ENCODE results near the gene KCNMA1. TPM values are rescaled to one million over a fixed set of nuclear protein-coding genes. Genes with fewer than 3 reads are reported as not detected.

Gene KCNMA1
- total and polyA plus RNA-seq, 10 of the 15 experiments (the other 5 are each of a cell fraction or from before 2014, with no cell fraction given), result 8.5 to 77.0 (median 21.3) TPM

GRCh38 chr10:77068272-77068671 lies 569.3 kb downstream of the KCNMA1 start (continued):
- no peak for TF ChIP-seq REST (IDR thresholded peaks at IDR 0.05; ENCODE audit: low read depth, low read length)

DNA sequence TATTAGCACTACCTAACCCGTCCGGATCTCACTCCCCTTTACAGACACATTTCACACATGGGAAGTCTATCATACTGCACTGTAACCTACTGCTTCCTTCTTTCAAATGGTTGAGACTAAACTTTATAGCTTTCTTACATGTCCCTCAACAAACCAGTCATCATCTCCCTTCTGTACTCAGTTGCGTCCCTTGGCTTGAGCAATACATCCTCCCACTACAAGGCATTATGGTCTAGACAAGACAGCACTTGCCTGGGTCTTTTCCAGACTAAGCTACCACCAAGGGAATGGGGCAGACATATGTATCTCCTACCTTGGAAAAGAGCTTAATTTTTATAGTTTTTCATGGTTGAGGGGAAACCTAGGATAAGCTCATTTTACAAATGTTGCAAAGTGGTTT lies 575.2 kb downstream of the KCNMA1 start:
- no peak overlapping the region for H2AFZ ChIP-seq (ENCODE audit: control insufficient read depth, low read depth, low read length)
- TF ChIP-seq NR2F1 (conservative IDR thresholded peaks at IDR 0.05) (no peak), MYB (IDR thresholded peaks at IDR 0.05; ENCODE audit: borderline replicate concordance, low read depth, low read length) (no peak), MAX (IDR thresholded peaks at IDR 0.05; ENCODE audit: low read depth, low read length) (no peak), JUNB (IDR thresholded peaks at IDR 0.05) (no peak), RELB (IDR thresholded peaks at IDR 0.05; ENCODE audit: low read depth) (no peak), NR2C1 (IDR thresholded peaks at IDR 0.05) (no peak), KAT2A (conservative IDR thresholded peaks at IDR 0.05; ENCODE audit: control insufficient read depth, low read depth, low read length) (no peak), ZNF622 (IDR thresholded peaks at IDR 0.05) (no peak)
- TF ChIP-seq, protein P1, sequence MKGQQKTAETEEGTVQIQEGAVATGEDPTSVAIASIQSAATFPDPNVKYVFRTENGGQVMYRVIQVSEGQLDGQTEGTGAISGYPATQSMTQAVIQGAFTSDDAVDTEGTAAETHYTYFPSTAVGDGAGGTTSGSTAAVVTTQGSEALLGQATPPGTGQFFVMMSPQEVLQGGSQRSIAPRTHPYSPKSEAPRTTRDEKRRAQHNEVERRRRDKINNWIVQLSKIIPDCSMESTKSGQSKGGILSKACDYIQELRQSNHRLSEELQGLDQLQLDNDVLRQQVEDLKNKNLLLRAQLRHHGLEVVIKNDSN (IDR thresholded peaks at IDR 0.05; ENCODE audit: borderline replicate concordance, extremely low read length, insufficient read depth, low read depth, low read length), result no peak
- DNase-seq (ENCODE audit: low read depth, low spot score) (no peak), FAIRE-seq (no peak), ATAC-seq (no peak)
- H3K4me1 ChIP-seq (ENCODE audit: control insufficient read depth, insufficient read depth, low read length), result no peaks in the 10 kb centered on the region
- WGBS (ENCODE audit: insufficient coverage, insufficient replicate concordance, low lambda C conversion rate, missing lambda C conversion rate), result 47% methylated on average over 3 of the region's 3 CpGs
- ChIA-PET CTCF (no interaction called here), POLR2A (no interaction called here), RAD21 (ENCODE audit: unreplicated experiment) (no interaction called here), SMC1A (ENCODE audit: uncharacterized antibody, unreplicated experiment) (interaction anchor here (1.0 kb wide), 1 partner anchor 47 kb away, joined by 3 read pairs; no protein-coding TSS in a partner anchor)
- H3K36me3 ChIP-seq (ENCODE audit: control insufficient read depth in 2 of 2, insufficient read depth in 2 of 2, low read length in 1 of 2), result no peaks in the 10 kb centered on the region
- H3K79me2 ChIP-seq (ENCODE audit: control insufficient read depth, insufficient read depth, low read length), result no peaks in the 10 kb centered on the region
- in situ Hi-C loops (cut with MboI), result no loop called here
- no peaks in the 10 kb centered on the region for H4K20me1 ChIP-seq (ENCODE audit: control insufficient read depth, insufficient read depth)
- no peak overlapping the region for H3K9ac ChIP-seq (ENCODE audit: control insufficient read depth, insufficient read depth, low read length)
- intact Hi-C loops (cut with micrococcal nuclease; ENCODE audit: unreplicated experiment), result no loop called here
- BruUV-seq (replicated peaks), result no TSS peak
- H3K4me2 ChIP-seq (ENCODE audit: control insufficient read depth, insufficient read depth), result no peak overlapping the region
- no peak overlapping the region for H3K27ac ChIP-seq (ENCODE audit: control insufficient read depth, insufficient read depth)
- H3K4me3 ChIP-seq, result no peak overlapping the region
- no peaks in the 10 kb centered on the region for H3K27me3 ChIP-seq (replicated peaks in 1 of 2; ENCODE audit: control insufficient read depth in 2 of 2, insufficient read depth in 2 of 2, low read length in 1 of 2)
- no peaks in the 10 kb centered on the region for H3K9me3 ChIP-seq (replicated peaks; ENCODE audit: control insufficient read depth, insufficient read depth, low read length)
